Measurements from ENCODE around the gene STPG1.

- TF ChIP-seq ZNF274 (IDR thresholded peaks at IDR 0.05; ENCODE audit: low read depth, low read length) (no peak), YY1 (IDR thresholded peaks at IDR 0.05; ENCODE audit: insufficient read depth, insufficient read length) (no peak)
Measured at GRCh38 chr1:24424990-24425389, 11.4 kb upstream of the STPG1 start.

Measured in NT2/D1 (cell line).